GM06990 (cell line): ENCODE results near the gene BLOC1S5.

Source experiments
- DNase-seq: peaks from one replicate; pipeline ENCODE4 v3.0.0-alpha.2; 2011; ENCODE audit not compliant: insufficient read length; ENCODE audit errors: extremely low read depth
- H3K27me3 ChIP-seq: replicated peaks from 2 replicates; pipeline ENCODE4 v1.6.0; 2011; ENCODE audit warnings: low read length; ENCODE audit not compliant: control insufficient read depth, insufficient read depth
- H3K36me3 ChIP-seq: 2 replicates; pipeline ENCODE4 v1.5.1; 2011; ENCODE audit warnings: low read length; ENCODE audit not compliant: control insufficient read depth, insufficient read depth
- H3K4me3 ChIP-seq: replicated peaks from 2 replicates; pipeline ENCODE4 v1.5.1; 2011; ENCODE audit warnings: low read depth, mild to moderate bottlenecking, control low read depth, low read length
- TF ChIP-seq, protein P1 (sequence below): IDR thresholded peaks from 2 replicates; pipeline ENCODE4 v1.5.1; 2011; ENCODE audit warnings: low read length, control low read depth, mild to moderate bottlenecking, inconsistent platforms; ENCODE audit not compliant: insufficient read depth, poor library complexity, severe bottlenecking

BLOC1S5 gene, protein sequence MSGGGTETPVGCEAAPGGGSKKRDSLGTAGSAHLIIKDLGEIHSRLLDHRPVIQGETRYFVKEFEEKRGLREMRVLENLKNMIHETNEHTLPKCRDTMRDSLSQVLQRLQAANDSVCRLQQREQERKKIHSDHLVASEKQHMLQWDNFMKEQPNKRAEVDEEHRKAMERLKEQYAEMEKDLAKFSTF

GRCh38 chr6:8063761-8064637 is at the start of gene BLOC1S5:
TSS of gene BLOC1S5 (minus strand) at chr6:8064389. CDS start at chr6:8064376, 13 bp downstream.
- H3K36me3 ChIP-seq = no peaks in the 10 kb centered on the region; the same call in 1 of the 2 replicates
- TF ChIP-seq, protein P1, sequence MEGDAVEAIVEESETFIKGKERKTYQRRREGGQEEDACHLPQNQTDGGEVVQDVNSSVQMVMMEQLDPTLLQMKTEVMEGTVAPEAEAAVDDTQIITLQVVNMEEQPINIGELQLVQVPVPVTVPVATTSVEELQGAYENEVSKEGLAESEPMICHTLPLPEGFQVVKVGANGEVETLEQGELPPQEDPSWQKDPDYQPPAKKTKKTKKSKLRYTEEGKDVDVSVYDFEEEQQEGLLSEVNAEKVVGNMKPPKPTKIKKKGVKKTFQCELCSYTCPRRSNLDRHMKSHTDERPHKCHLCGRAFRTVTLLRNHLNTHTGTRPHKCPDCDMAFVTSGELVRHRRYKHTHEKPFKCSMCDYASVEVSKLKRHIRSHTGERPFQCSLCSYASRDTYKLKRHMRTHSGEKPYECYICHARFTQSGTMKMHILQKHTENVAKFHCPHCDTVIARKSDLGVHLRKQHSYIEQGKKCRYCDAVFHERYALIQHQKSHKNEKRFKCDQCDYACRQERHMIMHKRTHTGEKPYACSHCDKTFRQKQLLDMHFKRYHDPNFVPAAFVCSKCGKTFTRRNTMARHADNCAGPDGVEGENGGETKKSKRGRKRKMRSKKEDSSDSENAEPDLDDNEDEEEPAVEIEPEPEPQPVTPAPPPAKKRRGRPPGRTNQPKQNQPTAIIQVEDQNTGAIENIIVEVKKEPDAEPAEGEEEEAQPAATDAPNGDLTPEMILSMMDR = no peak
- H3K4me3 ChIP-seq = peak within 1 kb of the TSS; percentile 81
- no peaks in the 10 kb centered on the region for H3K27me3 ChIP-seq
- DNase-seq = peak; percentile 96

DNA sequence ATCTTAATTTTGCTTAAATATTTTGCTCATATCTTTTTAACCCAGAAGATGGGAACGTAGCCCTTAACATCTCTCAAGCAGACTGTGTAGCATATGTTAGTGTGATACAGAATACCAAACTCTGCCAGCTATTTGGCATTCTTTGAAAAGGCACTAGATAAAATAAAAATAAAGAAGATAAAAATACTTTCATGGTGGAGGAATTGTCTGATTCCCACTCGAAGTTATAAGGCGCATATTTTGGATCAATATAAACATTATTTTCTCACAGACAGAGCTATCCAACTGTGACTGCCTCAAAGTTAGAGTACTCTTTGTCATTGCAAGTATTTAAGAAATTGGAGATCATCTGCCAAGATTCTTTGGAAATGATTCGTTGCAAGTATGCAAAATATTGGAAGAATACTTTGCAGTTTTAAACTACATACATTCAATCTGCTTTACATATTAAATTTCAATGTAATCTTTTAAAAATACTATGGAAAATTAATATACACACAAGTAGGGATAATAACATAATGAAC is 49.0 kb upstream of the BLOC1S5 start:
- no peak for DNase-seq
- Histone ChIP-seq H3K4me3 (no peak overlapping the region), H3K27me3 (no peaks in the 10 kb centered on the region), H3K36me3 (no peaks in the 10 kb centered on the region)
- TF ChIP-seq, protein P1 = no peak

GRCh38 chr6:8110725-8111124 is 46.5 kb upstream of the BLOC1S5 start:
- DNase-seq = no peak
- TF ChIP-seq, protein P1 = no peak
- Histone ChIP-seq H3K36me3 (no peaks in the 10 kb centered on the region), H3K4me3 (no peak overlapping the region), H3K27me3 (no peaks in the 10 kb centered on the region)

DNA sequence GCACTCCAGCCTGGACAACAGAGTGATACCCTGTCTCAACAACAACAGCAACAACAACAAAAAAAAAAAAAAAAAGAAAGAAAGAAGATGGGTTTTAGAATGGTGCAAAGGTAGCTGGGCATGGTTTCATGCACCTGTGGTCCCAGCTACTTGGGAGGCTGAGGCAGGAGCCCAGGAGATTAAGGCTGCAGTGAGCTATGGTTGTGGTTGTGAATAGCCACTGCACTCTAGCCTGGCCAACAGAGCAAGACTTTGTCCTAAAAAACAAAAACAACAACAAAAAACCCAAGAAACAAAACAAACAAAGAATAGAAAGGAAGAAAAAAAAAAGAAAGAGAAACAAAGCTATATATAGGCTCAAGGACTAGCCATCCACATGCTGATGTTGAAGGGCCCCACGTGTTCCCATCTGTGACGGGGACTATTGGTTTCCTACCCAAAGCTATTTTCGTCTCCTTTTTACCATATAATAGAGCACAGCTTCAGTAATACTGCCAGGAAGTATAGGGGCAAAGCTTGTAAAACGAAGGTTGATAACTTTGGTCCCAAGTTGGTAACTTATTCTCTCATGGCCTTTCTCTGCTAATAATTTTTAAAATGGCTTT is 46.0 kb upstream of the BLOC1S5 start:
- TF ChIP-seq, protein P1 = no peak
- H3K36me3 ChIP-seq = no peaks in the 10 kb centered on the region
- no peak for DNase-seq

DNA sequence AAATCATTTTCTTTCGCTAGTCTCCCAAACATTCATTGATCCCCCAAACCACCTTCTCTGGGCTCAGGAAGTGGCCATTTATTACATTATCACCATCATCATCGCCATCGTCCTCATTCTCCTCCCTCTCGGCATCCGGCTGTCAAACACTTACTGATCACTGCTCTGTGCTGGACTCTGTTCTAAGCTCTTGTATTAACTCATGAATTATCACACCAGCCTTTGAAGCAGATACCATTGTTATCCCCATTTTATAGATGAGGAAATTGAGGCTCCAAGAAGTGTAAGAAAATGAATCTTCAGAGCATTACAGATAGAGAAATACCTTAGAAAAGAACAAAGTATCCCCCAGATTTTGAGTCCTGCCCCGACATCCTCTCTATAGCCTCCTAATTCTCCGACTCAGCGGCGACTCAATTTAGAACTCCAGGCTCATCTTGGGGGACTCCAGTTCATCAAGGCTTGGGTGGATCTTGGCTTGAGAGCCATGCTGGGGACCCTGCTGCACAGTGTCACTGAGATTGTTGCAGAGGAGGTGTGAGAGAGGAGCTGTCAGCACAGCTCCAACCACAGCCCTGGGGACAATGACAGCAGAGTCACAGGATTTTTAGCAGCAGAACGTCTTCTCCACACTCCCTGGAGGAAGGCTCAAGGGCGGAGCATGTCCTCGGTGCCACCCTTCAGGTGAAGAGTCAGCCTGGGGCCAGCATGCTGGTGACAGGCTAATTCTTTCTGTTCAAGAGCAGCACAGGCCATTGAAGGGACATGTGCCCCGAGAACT is 44.8 kb upstream of the BLOC1S5 start:
- TF ChIP-seq, protein P1 = no peak
- Histone ChIP-seq H3K27me3 (no peaks in the 10 kb centered on the region), H3K4me3 (no peak overlapping the region), H3K36me3 (no peaks in the 10 kb centered on the region)
- DNase-seq = no peak

More for the DNA sequence above, 46.0 kb upstream of the BLOC1S5 start:
- H3K4me3 ChIP-seq = no peak overlapping the region
- H3K27me3 ChIP-seq = no peaks in the 10 kb centered on the region
